B cell (primary cell): ENCODE measurements around the gene MSX1. TPM values are rescaled to one million over a fixed set of nuclear protein-coding genes. Genes with fewer than 3 reads are reported as not detected.
"Not testable (repeated sequence)": the region's sequence is repeated elsewhere in the genome, so short reads cannot be mapped to it uniquely, and the experiment has no call there.

Experiments
- ATAC-seq: fragments of 200-7000 bp; cut with Tn5 transposase; one replicate; pipeline ENCODE4 v1.10.0; 2021; ENCODE audit warnings: low read depth, mild to moderate bottlenecking, moderate number of reproducible peaks, moderate library complexity
- CTCF ChIA-PET: fragments of 350-600 bp; sonication (Branson Sonifier 250); formaldehyde crosslinking; loops from one replicate; lab custom pipeline; 2021; ENCODE audit warnings: antibody characterized with exemption, inconsistent platforms; lab: Charles Lee
- POLR2A ChIA-PET: fragments of 350-600 bp; sonication (Branson Sonifier 250); formaldehyde crosslinking; loops from one replicate; lab custom pipeline; 2021; ENCODE audit warnings: antibody characterized with exemption; lab: Charles Lee
- DNase-seq: peaks from one replicate; pipeline ENCODE4 v3.0.0; 2013
- H2AFZ ChIP-seq: 2 replicates; pipeline ENCODE4 v1.6.1; 2012; ENCODE audit warnings: mild to moderate bottlenecking, low read depth, low read length; ENCODE audit not compliant: insufficient read depth, poor library complexity, severe bottlenecking
- H3K27ac ChIP-seq, 2 donors: 1 replicate in 1 of 2; 2 replicates in 1 of 2; pipeline ENCODE4 v1.5.1; 2012 to 2013; ENCODE audit warnings: low read length in 2 of 2, mild to moderate bottlenecking in 2 of 2, moderate library complexity in 1 of 2
- H3K27me3 ChIP-seq, 4 experiments: fragments of 200-600 bp in 1 of 4; sonication (generic) in 1 of 4; replicated peaks in 1 of 4; 1 replicate in 2 of 4; 2 replicates in 2 of 4; pipeline versions ENCODE4 v1.6.1 to v1.7.0; 2013 to 2016; ENCODE audit warnings: low read length in 3 of 4, mild to moderate bottlenecking in 2 of 4, mixed read lengths in 1 of 4, moderate library complexity in 1 of 4; ENCODE audit not compliant: insufficient read depth in 4 of 4, control insufficient read depth in 3 of 4; ENCODE audit errors: control extremely low read depth in 1 of 4
- H3K36me3 ChIP-seq, 2 experiments: replicated peaks in 1 of 2; 1 replicate in 1 of 2; 2 replicates in 1 of 2; pipeline versions ENCODE4 v1.6.1 to v1.7.1; 2013; ENCODE audit warnings: low read length in 1 of 2; ENCODE audit not compliant: insufficient read depth in 2 of 2, control insufficient read depth in 1 of 2; ENCODE audit errors: control extremely low read depth in 1 of 2, extremely low read depth in 1 of 2
- H3K4me1 ChIP-seq, 2 donors: fragments of 200-600 bp in 1 of 2; sonication (generic) in 1 of 2; 1 replicate in 1 of 2; 2 replicates in 1 of 2; pipeline versions ENCODE4 v1.5.1 to v1.6.1; 2013 to 2017; ENCODE audit warnings: low read length in 2 of 2; ENCODE audit not compliant: control insufficient read depth in 2 of 2, insufficient read depth in 2 of 2
- H3K4me2 ChIP-seq: replicated peaks from 2 replicates; pipeline ENCODE3; 2012; ENCODE audit warnings: mild to moderate bottlenecking, low read depth, low read length; ENCODE audit not compliant: poor library complexity, severe bottlenecking
- H3K4me3 ChIP-seq, 5 experiments: fragments of 200-600 bp in 1 of 5; sonication (generic) in 1 of 5; 1 replicate in 3 of 5; 2 replicates in 2 of 5; pipeline versions ENCODE4 v1.5.1 to v1.7.0; 2011 to 2016; ENCODE audit warnings: low read length in 4 of 5, mild to moderate bottlenecking in 4 of 5, low read depth in 2 of 5, control low read depth in 1 of 5, moderate library complexity in 1 of 5; ENCODE audit not compliant: insufficient read depth in 1 of 5; ENCODE audit errors: control extremely low read depth in 1 of 5, extremely low read depth in 1 of 5
- H3K79me2 ChIP-seq: fragments of 200-600 bp; sonication (generic); one replicate; pipeline ENCODE4 v1.6.0; 2016; ENCODE audit warnings: low read length; ENCODE audit not compliant: control insufficient read depth, insufficient read depth
- H3K9ac ChIP-seq: fragments of 200-600 bp; sonication (generic); 2 replicates; pipeline ENCODE4 v1.6.1; 2017; ENCODE audit warnings: mild to moderate bottlenecking, low read length, moderate library complexity
- H3K9me3 ChIP-seq, 3 donors: one replicate each; pipeline versions ENCODE4 v1.6.1 to v1.7.1; 2013; ENCODE audit warnings: low read length in 2 of 3; ENCODE audit not compliant: control insufficient read depth in 2 of 3, insufficient read depth in 1 of 3; ENCODE audit errors: control extremely low read depth in 1 of 3
- H4K20me1 ChIP-seq: 2 replicates; pipeline ENCODE4 v1.6.0; 2012; ENCODE audit warnings: mild to moderate bottlenecking, low read length; ENCODE audit not compliant: insufficient read depth, control insufficient read depth, poor library complexity, severe bottlenecking
- H3K27ac Mint-ChIP-seq: one replicate; pipeline ENCODE4 v1.8.0; 2021; ENCODE audit warnings: mixed read lengths
- H3K27me3 Mint-ChIP-seq: one replicate; pipeline ENCODE4 v1.8.0; 2021; ENCODE audit warnings: mixed read lengths
- H3K4me1 Mint-ChIP-seq: one replicate; pipeline ENCODE4 v1.8.0; 2021; ENCODE audit warnings: mixed read lengths
- H3K4me3 Mint-ChIP-seq: one replicate; pipeline ENCODE4 v1.8.0; 2021; ENCODE audit warnings: mixed read lengths
- H3K9me3 Mint-ChIP-seq: one replicate; pipeline ENCODE4 v1.8.0; 2022; ENCODE audit warnings: mixed read lengths; ENCODE audit not compliant: insufficient read depth
- EZH2 ChIP-seq: IDR thresholded peaks from 2 replicates; pipeline ENCODE4 v1.6.1; 2012; ENCODE audit warnings: borderline replicate concordance, low read depth, mild to moderate bottlenecking, moderate library complexity, low read length; ENCODE audit not compliant: insufficient read depth, poor library complexity, severe bottlenecking
- WGBS: methylation state at CpG from one replicate; pipeline ENCODE4 v1.1.5; 2013; ENCODE audit warnings: missing lambda C conversion rate; ENCODE audit not compliant: insufficient coverage; 5-methylcytosine and 5-hydroxymethylcytosine counted together
- intact Hi-C: fragments of 100-400 bp; cut with micrococcal nuclease; formaldehyde crosslinking; loops from one replicate; pipeline ENCODE4 v1.10.0; 2022
- polyA plus RNA-seq: library from polyadenylated mRNA; depleted of rRNA; stranded (reverse); fragments of >200 nt; gene quantifications from 2 replicates; pipeline ENCODE4 v1.2.3, GENCODE V29; 2012
- total RNA-seq, 2 donors: library from RNA; stranded (reverse); fragments of 120-200 nt in 1 of 2; gene quantifications; 1 replicate in 1 of 2; 2 replicates in 1 of 2; pipeline versions ENCODE4 v1.2.3 to v1.2.4, GENCODE V29; 2013 to 2022
- TF ChIP-seq, protein P1 (sequence below): fragments of 200-600 bp; IDR thresholded peaks from one replicate; pipeline ENCODE4 v1.8.0; 2022; ENCODE audit warnings: antibody characterized with exemption, mild to moderate bottlenecking

The MSX1 gene
- total and polyA plus RNA-seq, 2 donors (not counting 1 experiment from before 2014, with no cell fraction given): 0.09 TPM; not detected in 1

DNA sequence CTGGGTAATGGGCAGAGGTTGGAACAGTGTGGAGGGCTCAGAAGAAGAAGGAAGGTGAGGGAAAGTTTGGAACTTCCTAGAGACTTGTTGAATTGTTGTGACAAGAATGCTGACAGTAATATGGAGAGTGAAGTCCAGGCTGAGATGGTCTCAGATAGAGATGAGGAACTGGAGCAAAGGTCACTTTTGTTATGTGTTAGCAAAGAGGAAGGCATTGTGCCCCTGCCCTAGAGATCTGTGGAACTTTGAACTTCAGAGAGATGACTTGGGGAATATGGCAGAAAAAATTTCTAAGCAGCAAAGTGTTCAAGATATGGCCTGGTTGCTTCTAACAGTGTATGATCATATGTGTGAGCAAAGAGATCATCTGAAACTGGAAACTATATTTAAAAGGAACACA is 37.9 kb upstream of the MSX1 start:
- POLR2A ChIA-PET: no interaction called here
- Histone ChIP-seq H3K27me3 (no peaks in the 10 kb centered on the region), H3K4me2 (no peak overlapping the region), H3K9ac (no peak overlapping the region), H3K36me3 (no peaks in the 10 kb centered on the region), H3K79me2 (no peaks in the 10 kb centered on the region), H3K27ac (no peak overlapping the region), H3K4me1 (no peaks in the 10 kb centered on the region), H4K20me1 (no peaks in the 10 kb centered on the region), H2AFZ (no peak overlapping the region), H3K4me3 (no peak overlapping the region), H3K9me3 (peaks cover 0 to 27% (median 1%) of the 10 kb centered on the region in 3 donors)
- DNase-seq (no peak), ATAC-seq (no peak)
- TF ChIP-seq, protein P1, sequence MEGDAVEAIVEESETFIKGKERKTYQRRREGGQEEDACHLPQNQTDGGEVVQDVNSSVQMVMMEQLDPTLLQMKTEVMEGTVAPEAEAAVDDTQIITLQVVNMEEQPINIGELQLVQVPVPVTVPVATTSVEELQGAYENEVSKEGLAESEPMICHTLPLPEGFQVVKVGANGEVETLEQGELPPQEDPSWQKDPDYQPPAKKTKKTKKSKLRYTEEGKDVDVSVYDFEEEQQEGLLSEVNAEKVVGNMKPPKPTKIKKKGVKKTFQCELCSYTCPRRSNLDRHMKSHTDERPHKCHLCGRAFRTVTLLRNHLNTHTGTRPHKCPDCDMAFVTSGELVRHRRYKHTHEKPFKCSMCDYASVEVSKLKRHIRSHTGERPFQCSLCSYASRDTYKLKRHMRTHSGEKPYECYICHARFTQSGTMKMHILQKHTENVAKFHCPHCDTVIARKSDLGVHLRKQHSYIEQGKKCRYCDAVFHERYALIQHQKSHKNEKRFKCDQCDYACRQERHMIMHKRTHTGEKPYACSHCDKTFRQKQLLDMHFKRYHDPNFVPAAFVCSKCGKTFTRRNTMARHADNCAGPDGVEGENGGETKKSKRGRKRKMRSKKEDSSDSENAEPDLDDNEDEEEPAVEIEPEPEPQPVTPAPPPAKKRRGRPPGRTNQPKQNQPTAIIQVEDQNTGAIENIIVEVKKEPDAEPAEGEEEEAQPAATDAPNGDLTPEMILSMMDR: no peak
- no peak for TF ChIP-seq EZH2
- H3K4me3 Mint-ChIP-seq: no peak overlapping the region
- CTCF ChIA-PET: no interaction called here
- no peaks in the 10 kb centered on the region for H3K4me1 Mint-ChIP-seq
- H3K9me3 Mint-ChIP-seq: peaks cover 19% of the 10 kb centered on the region
- intact Hi-C loops: no loop called here
- H3K27me3 Mint-ChIP-seq: peaks cover 14% of the 10 kb centered on the region
- no peak overlapping the region for H3K27ac Mint-ChIP-seq

DNA sequence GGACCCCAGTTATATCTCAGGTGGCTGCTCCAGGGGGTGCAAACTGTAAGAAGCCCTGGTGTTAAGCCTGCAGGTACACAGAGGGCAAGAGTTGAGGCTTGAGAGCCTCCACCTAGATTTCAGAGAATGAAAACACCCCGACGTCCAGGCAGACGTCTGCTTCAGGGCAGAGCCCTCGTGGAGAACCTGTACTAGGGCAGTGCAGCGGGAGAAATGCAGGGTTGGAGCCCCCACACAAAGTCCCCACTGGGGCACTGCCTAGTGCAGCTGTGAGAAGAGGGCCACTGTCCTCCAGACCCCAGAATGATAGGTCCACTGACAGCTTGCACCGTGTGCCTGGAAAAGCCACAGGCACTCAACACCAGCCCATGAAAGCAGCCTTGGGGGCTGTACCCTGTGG is 37.2 kb upstream of the MSX1 start:
- H3K4me1 Mint-ChIP-seq, H3K4me3 ChIP-seq, H3K4me1 ChIP-seq, H3K79me2 ChIP-seq, H2AFZ ChIP-seq, H3K4me2 ChIP-seq, H4K20me1 ChIP-seq, H3K27ac Mint-ChIP-seq, H3K27me3 ChIP-seq, POLR2A ChIA-PET, ATAC-seq, intact Hi-C loops, DNase-seq, H3K27ac ChIP-seq, CTCF ChIA-PET, H3K4me3 Mint-ChIP-seq, H3K36me3 ChIP-seq, H3K9ac ChIP-seq: not testable (repeated sequence)
- H3K27me3 Mint-ChIP-seq: peaks cover 14% of the 10 kb centered on the region
- peaks cover 17% of the 10 kb centered on the region for H3K9me3 Mint-ChIP-seq
- WGBS: 83% methylated on average over 6 of the region's 6 CpGs
- peaks cover 0 to 21% (median 0%) of the 10 kb centered on the region in 3 donors for H3K9me3 ChIP-seq
